ENCODE data around the gene IPCEF1. TPM values are rescaled to one million over a fixed set of nuclear protein-coding genes. Genes with fewer than 3 reads are reported as not detected.

IPCEF1 gene
- total RNA-seq, 1 donor from 2014 or later, result 0.61 TPM

DNA sequence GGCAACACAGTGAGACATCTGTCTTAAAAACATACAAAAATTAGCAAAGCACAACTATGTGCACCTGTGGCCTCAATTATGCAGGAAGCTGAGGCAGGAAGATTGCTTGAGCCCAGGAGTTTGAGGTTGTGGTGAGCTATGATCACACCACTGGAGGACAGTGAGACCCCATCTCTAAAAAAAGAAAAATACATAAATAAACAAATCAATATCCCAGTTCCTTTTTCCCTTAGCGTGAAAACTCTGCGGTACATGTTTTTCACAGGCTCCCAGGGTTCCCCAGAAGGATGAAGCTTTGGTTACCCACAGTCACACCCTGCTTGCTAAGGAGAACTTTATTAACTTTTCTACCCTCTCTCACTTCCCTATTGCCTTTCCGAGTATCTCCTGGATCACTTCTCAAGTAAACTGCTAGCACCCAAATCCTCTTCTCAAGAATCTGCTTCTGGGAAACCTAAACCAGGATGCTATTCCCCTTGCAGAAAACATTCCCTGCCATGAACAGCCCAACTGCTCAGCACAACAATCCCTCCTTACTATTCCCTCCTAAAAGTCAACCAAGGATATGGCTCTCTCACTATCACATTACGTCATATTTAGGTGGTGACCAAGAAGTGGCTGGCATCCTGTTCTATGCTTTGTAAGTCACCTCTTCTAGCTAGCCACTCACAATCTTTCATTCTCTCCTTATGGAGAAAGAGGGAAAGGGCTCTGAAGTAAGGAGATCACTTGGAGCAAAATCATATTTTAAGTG, 122.4 kb downstream of the IPCEF1 start:
- H3K4me3 Mint-ChIP-seq (ENCODE audit: unreplicated experiment), result no peak overlapping the region
- no peak overlapping the region for H3K27ac Mint-ChIP-seq (ENCODE audit: unreplicated experiment)
- DNase-seq, result no peak
- H3K4me1 Mint-ChIP-seq (ENCODE audit: low read depth, unreplicated experiment), result peaks cover 10% of the 10 kb centered on the region
- H3K27me3 Mint-ChIP-seq (ENCODE audit: unreplicated experiment), result no peaks in the 10 kb centered on the region
- no peak for TF ChIP-seq CTCF (IDR thresholded peaks at IDR 0.05; ENCODE audit: partially characterized antibody, unreplicated experiment)
- H3K36me3 Mint-ChIP-seq (ENCODE audit: unreplicated experiment), result no peaks in the 10 kb centered on the region
- H3K9me3 Mint-ChIP-seq (ENCODE audit: unreplicated experiment), result no peaks in the 10 kb centered on the region

DNA sequence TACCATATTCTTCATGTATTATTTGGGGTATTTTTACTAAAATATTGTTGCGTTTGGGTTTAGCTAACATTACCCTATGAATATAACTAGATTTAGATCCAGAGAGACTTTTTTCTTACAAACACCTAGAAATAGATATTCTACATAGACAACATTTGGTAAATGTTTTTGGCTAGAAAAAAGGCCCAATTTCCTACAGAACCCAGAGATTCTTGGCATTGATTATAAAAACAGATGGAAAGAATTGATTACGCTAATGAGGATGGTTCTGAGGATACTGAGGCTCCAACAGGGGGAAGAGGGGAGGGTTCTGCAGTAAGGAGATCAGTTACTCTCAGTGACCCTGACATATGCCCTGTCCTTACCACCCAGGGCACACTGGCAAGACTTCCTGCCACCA, 123.2 kb downstream of the IPCEF1 start:
- H3K36me3 Mint-ChIP-seq (ENCODE audit: unreplicated experiment), result no peaks in the 10 kb centered on the region
- H3K27me3 Mint-ChIP-seq (ENCODE audit: unreplicated experiment), result no peaks in the 10 kb centered on the region
- no peaks in the 10 kb centered on the region for H3K9me3 Mint-ChIP-seq (ENCODE audit: unreplicated experiment)
- peaks cover 10% of the 10 kb centered on the region for H3K4me1 Mint-ChIP-seq (ENCODE audit: low read depth, unreplicated experiment)
- no peak overlapping the region for H3K27ac Mint-ChIP-seq (ENCODE audit: unreplicated experiment)
- no peak for DNase-seq
- H3K4me3 Mint-ChIP-seq (ENCODE audit: unreplicated experiment), result no peak overlapping the region
- TF ChIP-seq CTCF (IDR thresholded peaks at IDR 0.05; ENCODE audit: partially characterized antibody, unreplicated experiment), result no peak

GRCh38 chr6:154232013-154232910, 124.3 kb downstream of the IPCEF1 start:
- no peaks in the 10 kb centered on the region for H3K9me3 Mint-ChIP-seq (ENCODE audit: unreplicated experiment)
- no peak overlapping the region for H3K27ac Mint-ChIP-seq (ENCODE audit: unreplicated experiment)
- H3K27me3 Mint-ChIP-seq (ENCODE audit: unreplicated experiment), result no peaks in the 10 kb centered on the region
- H3K4me3 Mint-ChIP-seq (ENCODE audit: unreplicated experiment), result no peak overlapping the region
- H3K36me3 Mint-ChIP-seq (ENCODE audit: unreplicated experiment), result no peaks in the 10 kb centered on the region
- H3K4me1 Mint-ChIP-seq (ENCODE audit: low read depth, unreplicated experiment), result peaks cover 10% of the 10 kb centered on the region
- DNase-seq, result no peak
- TF ChIP-seq CTCF (IDR thresholded peaks at IDR 0.05; ENCODE audit: partially characterized antibody, unreplicated experiment), result no peak

DNA sequence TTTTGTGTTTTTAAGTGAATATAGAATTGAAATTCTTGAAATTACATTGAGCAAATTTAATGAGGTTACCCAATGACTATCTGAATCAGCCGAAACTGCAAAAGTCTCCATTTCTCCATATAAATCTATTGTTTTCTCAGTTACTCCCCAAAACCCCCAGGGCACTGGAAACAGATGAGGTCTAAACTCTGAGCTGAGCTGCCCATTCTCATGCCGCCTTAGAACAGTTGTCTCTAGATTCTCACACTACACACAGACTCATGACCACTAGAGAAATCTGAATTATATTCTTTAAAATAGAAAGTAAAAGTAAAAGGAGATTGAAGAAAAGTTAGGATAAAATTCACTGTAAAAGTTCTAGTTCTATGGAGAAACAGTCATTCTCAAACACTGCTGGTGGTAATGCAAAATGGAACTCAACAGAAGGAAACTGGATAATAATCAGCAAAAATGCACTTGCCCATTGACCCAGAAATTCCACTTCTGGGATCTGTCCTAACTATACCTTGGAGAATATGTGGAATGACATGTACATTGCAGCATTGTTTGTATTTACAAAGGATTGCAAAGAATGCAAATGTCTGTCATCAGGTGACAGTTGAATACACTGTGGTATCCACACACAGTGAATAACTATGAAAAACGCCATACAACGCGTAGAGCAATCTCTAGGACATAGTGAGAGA, 125.5 kb downstream of the IPCEF1 start:
- Mint-ChIP-seq H3K4me3 (ENCODE audit: unreplicated experiment) (no peak overlapping the region), H3K9me3 (ENCODE audit: unreplicated experiment) (no peaks in the 10 kb centered on the region), H3K36me3 (ENCODE audit: unreplicated experiment) (no peaks in the 10 kb centered on the region), H3K27ac (ENCODE audit: unreplicated experiment) (no peak overlapping the region), H3K4me1 (ENCODE audit: low read depth, unreplicated experiment) (peaks cover 5% of the 10 kb centered on the region), H3K27me3 (ENCODE audit: unreplicated experiment) (no peaks in the 10 kb centered on the region)
- TF ChIP-seq CTCF (IDR thresholded peaks at IDR 0.05; ENCODE audit: partially characterized antibody, unreplicated experiment), result no peak
- no peak for DNase-seq

All from glutamatergic neuron (in vitro differentiated cells).